Progenitor cell of endocrine pancreas (in vitro differentiated cells): ENCODE measurements around the gene RBP5. TPM values are rescaled to one million over a fixed set of nuclear protein-coding genes. Genes with fewer than 3 reads are reported as not detected.
A peak's percentile ranks its signal among the peaks of the same experiment; 100 is the strongest.

Experiments
- DNase-seq: peaks from one replicate; pipeline ENCODE4 v3.0.0; 2021; ENCODE audit warnings: low spot score; ENCODE audit not compliant: unreplicated experiment
- H3K27ac Mint-ChIP-seq: 2 replicates; pipeline ENCODE4 v1.8.0; 2021; ENCODE audit warnings: mild to moderate bottlenecking, moderate library complexity, mixed read lengths
- H3K27me3 Mint-ChIP-seq: 2 replicates; pipeline ENCODE4 v1.8.0; 2021; ENCODE audit warnings: mixed read lengths
- H3K36me3 Mint-ChIP-seq: 2 replicates; pipeline ENCODE4 v1.8.0; 2022; ENCODE audit warnings: mixed read lengths; ENCODE audit not compliant: insufficient read depth
- H3K4me1 Mint-ChIP-seq: 2 replicates; pipeline ENCODE4 v1.8.0; 2021; ENCODE audit warnings: low read depth, mixed read lengths
- H3K4me3 Mint-ChIP-seq: 2 replicates; pipeline ENCODE4 v1.8.0; 2021; ENCODE audit warnings: low read depth, mild to moderate bottlenecking, moderate library complexity, mixed read lengths
- H3K9me3 Mint-ChIP-seq: 2 replicates; pipeline ENCODE4 v1.8.0; 2021; ENCODE audit warnings: low read depth, mixed read lengths
- total RNA-seq: library from RNA; stranded (reverse); gene quantifications from 2 replicates; pipeline ENCODE4 v1.2.1, GENCODE V29; 2021
- TF ChIP-seq, protein P1 (sequence below): fragments of 200-600 bp; sonication (generic); IDR thresholded peaks from one replicate; pipeline ENCODE4 v1.5.0; 2021; ENCODE audit warnings: antibody characterized with exemption, mild to moderate bottlenecking; ENCODE audit not compliant: unreplicated experiment

The RBP5 gene
- total RNA-seq, 1 donor from 2014 or later: 5.8 TPM

DNA sequence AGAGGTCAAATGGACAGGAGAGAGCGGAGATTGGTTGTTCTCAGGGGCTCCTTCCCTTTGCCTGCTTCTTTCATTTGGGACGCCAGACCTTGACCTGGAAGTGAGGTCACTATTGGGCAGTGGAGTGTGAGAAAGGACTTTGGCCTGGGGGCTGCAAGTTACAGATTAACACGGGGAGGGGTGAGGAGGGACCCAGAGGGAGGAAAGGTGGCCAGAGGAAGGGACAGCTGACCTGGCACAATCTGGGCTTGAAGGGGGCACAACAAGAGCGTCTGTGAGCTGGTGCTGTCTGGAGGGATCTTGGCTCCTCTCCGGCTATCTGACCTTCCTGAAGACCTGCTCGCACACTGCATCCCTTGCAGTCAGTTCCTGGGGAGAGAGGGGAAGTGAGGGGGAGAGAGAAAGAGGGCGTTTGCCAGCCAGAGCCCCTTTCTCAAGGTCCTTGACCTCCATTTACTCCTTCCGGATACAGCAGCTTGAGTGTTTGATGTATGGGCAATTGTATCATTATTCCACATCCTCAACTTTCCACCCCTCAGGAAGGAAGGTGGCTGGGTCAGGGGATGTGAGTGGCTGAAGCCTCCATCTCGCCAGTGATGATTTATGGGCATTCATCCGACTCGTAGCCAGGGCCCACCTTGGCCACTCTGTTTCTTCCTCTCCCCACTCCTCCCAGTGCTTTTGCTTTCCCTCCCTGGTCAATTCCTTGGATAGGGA, 4.7 kb downstream of the RBP5 start:
- TF ChIP-seq, protein P1, sequence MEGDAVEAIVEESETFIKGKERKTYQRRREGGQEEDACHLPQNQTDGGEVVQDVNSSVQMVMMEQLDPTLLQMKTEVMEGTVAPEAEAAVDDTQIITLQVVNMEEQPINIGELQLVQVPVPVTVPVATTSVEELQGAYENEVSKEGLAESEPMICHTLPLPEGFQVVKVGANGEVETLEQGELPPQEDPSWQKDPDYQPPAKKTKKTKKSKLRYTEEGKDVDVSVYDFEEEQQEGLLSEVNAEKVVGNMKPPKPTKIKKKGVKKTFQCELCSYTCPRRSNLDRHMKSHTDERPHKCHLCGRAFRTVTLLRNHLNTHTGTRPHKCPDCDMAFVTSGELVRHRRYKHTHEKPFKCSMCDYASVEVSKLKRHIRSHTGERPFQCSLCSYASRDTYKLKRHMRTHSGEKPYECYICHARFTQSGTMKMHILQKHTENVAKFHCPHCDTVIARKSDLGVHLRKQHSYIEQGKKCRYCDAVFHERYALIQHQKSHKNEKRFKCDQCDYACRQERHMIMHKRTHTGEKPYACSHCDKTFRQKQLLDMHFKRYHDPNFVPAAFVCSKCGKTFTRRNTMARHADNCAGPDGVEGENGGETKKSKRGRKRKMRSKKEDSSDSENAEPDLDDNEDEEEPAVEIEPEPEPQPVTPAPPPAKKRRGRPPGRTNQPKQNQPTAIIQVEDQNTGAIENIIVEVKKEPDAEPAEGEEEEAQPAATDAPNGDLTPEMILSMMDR: no peak
- no peak for DNase-seq
- no peaks in the 10 kb centered on the region for H3K9me3 Mint-ChIP-seq
- H3K4me1 Mint-ChIP-seq: peaks cover 40% of the 10 kb centered on the region
- peak overlapping the region; percentile 27 for H3K4me3 Mint-ChIP-seq
- peak overlapping the region; percentile 85 for H3K27ac Mint-ChIP-seq
- no peaks in the 10 kb centered on the region for H3K27me3 Mint-ChIP-seq
- H3K36me3 Mint-ChIP-seq: peaks cover 3% of the 10 kb centered on the region

DNA sequence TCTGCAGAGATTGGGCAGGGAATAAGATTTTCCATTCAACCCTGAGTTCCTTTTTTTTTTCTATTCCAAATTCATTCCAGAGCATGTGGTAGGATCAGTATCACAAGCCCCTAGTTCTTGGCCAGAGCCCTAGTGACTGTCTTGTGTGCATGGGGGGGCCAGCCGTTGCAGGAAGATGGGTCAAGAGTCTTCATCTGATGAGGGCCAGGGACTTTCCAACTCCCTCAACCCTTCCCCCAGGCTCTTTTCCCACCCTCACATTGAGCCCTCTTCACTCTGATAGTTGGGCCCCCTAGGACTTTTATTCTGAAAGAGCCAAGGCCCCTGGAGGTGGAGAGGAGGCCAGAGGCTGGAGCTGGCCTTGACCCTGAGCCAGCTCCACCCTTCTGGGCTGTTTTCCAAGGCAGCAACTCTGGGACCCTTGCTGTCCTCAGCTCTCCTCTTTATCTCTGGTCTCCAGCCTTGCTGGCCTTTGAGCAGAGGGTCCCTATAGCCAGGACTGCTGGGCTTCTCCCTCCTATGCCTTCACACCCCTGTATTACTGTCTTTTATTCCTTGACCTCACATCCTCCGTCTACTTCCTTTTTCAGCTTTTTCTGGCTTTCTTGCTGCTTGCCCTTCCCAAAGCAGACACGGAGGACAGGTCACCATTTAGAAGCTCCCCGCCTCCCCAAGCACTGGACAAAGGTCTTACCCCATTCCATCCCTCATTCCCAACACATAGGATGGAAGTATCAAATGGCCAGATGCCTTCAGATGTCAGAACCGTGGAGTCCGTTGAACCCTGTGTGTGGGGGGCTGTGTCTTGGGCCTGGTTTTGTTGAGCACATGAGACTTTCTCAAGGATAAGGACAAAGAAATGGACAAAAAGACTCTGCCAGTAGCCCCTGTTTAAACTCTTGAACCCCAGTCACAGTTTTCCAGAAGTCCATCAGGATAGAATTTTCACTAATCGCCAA, 5.6 kb downstream of the RBP5 start:
- H3K36me3 Mint-ChIP-seq: peaks cover 5% of the 10 kb centered on the region

DNA sequence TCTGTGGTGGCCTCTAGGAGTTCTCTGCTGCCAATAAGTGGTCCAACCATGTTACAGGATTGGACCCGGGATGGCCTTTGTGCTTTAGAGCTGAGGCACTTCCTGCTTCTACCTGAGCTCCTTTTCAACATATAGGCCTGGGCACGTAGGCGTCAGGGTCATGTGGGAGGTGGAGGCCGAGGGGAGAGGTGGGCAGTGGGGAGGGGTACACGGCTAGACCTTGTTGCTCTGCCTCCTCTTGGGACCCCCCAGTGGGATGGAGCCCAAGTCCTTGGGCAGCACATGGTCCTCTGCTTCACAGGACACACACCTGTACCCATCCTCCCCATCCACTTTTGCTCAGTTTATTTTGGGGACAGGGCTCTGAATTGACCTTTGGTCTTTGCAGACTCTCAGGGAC, 7.4 kb downstream of the RBP5 start:
- H3K4me1 Mint-ChIP-seq: peaks cover 25% of the 10 kb centered on the region
- H3K36me3 Mint-ChIP-seq: peaks cover 7% of the 10 kb centered on the region
- no peak overlapping the region for H3K4me3 Mint-ChIP-seq
- no peak for DNase-seq
- no peaks in the 10 kb centered on the region for H3K27me3 Mint-ChIP-seq
- no peaks in the 10 kb centered on the region for H3K9me3 Mint-ChIP-seq
- H3K27ac Mint-ChIP-seq: no peak overlapping the region
- TF ChIP-seq, protein P1: no peak

More for the DNA sequence above, 5.6 kb downstream of the RBP5 start:
- no peak overlapping the region for H3K4me3 Mint-ChIP-seq
- H3K27me3 Mint-ChIP-seq: no peaks in the 10 kb centered on the region
- no peak for DNase-seq
- H3K27ac Mint-ChIP-seq: peak overlapping the region; percentile 85
- peaks cover 31% of the 10 kb centered on the region for H3K4me1 Mint-ChIP-seq
- H3K9me3 Mint-ChIP-seq: no peaks in the 10 kb centered on the region
- TF ChIP-seq, protein P1: no peak

DNA sequence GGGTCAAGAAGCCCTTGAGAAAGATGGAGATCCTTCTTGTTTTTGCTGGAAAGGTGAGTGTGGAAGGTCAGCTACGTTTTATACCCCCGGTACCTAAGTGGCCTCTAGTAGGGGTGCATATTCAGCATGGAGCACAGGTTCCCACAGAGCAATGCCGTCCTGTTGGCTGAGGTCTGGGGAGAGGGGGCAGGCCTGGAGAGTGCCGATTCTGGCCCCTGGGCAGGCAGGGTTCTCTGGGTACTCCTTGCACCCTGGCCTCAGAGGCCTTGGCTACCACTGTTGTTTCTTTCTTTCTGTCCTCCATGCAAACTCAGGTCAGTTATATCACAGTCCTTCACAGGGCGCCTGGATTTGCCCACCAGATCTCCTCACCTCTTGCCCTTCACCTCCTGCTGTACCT, 8.5 kb downstream of the RBP5 start:
- peaks cover 20% of the 10 kb centered on the region for H3K4me1 Mint-ChIP-seq
- H3K27me3 Mint-ChIP-seq: no peaks in the 10 kb centered on the region
- no peak overlapping the region for H3K27ac Mint-ChIP-seq

DNA sequence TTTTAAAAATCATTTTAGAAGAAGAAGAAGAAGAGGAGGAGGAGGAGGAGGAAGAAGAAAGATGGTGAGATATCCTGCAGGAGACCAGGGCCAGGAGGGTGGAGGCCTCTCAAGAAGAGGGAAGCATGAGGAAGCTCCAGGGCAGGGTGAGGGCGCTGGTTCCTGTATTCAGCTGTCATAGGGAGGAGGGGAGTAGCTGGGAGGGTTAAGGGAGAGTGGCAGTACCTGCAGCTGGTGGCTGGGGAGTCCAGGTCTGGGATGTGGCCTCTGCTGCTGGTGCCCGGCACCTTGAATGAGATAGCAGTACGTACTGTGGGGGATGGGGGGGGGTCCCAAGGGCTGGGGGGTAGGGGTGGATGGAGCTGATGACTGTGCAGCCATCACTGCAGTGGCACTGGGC, 9.8 kb downstream of the RBP5 start:
- Mint-ChIP-seq H3K4me1 (peaks cover 8% of the 10 kb centered on the region), H3K4me3 (no peak overlapping the region), H3K27me3 (no peaks in the 10 kb centered on the region), H3K36me3 (peaks cover 7% of the 10 kb centered on the region), H3K9me3 (no peaks in the 10 kb centered on the region), H3K27ac (no peak overlapping the region)
- no peak for DNase-seq
- TF ChIP-seq, protein P1: no peak

More for the DNA sequence above, 8.5 kb downstream of the RBP5 start:
- TF ChIP-seq, protein P1: no peak
- H3K9me3 Mint-ChIP-seq: no peaks in the 10 kb centered on the region
- H3K36me3 Mint-ChIP-seq: peaks cover 7% of the 10 kb centered on the region
- H3K4me3 Mint-ChIP-seq: no peak overlapping the region
- DNase-seq: no peak
